ENCODE results near the gene BABAM2. TPM values are rescaled to one million over a fixed set of nuclear protein-coding genes. Genes with fewer than 3 reads are reported as not detected.
"Not testable (repeated sequence)": the region's sequence is repeated elsewhere in the genome, so short reads cannot be mapped to it uniquely, and the experiment has no call there.

BABAM2 gene
- total RNA-seq, 1 experiment from 2014 or later, result 40.8 TPM

- not testable (repeated sequence) for H3K36me3 ChIP-seq (ENCODE audit: insufficient read depth, low read length); H3K79me2 ChIP-seq (ENCODE audit: low read length); H2AFZ ChIP-seq (ENCODE audit: low read length); DNase-seq; H3K27me3 ChIP-seq (ENCODE audit: low read length); H4K20me1 ChIP-seq (ENCODE audit: insufficient read depth, low read depth, low read length); H3K9ac ChIP-seq (ENCODE audit: low read length); H3K4me2 ChIP-seq (ENCODE audit: low read depth, low read length, poor library complexity, severe bottlenecking); H3K4me1 ChIP-seq (ENCODE audit: low read length); H3K9me2 ChIP-seq (replicated peaks; ENCODE audit: insufficient read depth, low read length); H3K27ac ChIP-seq (ENCODE audit: low read length); H3K9me3 ChIP-seq (ENCODE audit: low read length); H3K4me3 ChIP-seq (ENCODE audit: low read length)
These were observed 481.2 kb downstream of the BABAM2 start for GRCh38 chr2:28371728-28372127.

- Histone ChIP-seq H3K79me2 (ENCODE audit: low read length) (no peaks in the 10 kb centered on the region), H3K9me3 (ENCODE audit: low read length) (no peaks in the 10 kb centered on the region), H3K9me2 (replicated peaks; ENCODE audit: insufficient read depth, low read length) (no peaks in the 10 kb centered on the region), H3K9ac (ENCODE audit: low read length) (no peak overlapping the region), H3K36me3 (ENCODE audit: insufficient read depth, low read length) (no peaks in the 10 kb centered on the region), H3K27ac (ENCODE audit: low read length) (no peak overlapping the region), H3K27me3 (ENCODE audit: low read length) (no peaks in the 10 kb centered on the region), H3K4me1 (ENCODE audit: low read length) (no peaks in the 10 kb centered on the region), H3K4me3 (ENCODE audit: low read length) (no peak overlapping the region), H3K4me2 (ENCODE audit: low read depth, low read length, poor library complexity, severe bottlenecking) (no peak overlapping the region), H4K20me1 (ENCODE audit: insufficient read depth, low read depth, low read length) (no peaks in the 10 kb centered on the region), H2AFZ (ENCODE audit: low read length) (no peak overlapping the region)
- DNase-seq, result no peak
These were observed 483.3 kb downstream of the BABAM2 start for GRCh38 chr2:28373854-28374253.

- no peak overlapping the region for H3K27ac ChIP-seq (ENCODE audit: low read length)
- DNase-seq, result no peak
- no peaks in the 10 kb centered on the region for H4K20me1 ChIP-seq (ENCODE audit: insufficient read depth, low read depth, low read length)
- H3K9ac ChIP-seq (ENCODE audit: low read length), result no peak overlapping the region
- no peaks in the 10 kb centered on the region for H3K9me2 ChIP-seq (replicated peaks; ENCODE audit: insufficient read depth, low read length)
- H3K4me3 ChIP-seq (ENCODE audit: low read length), result no peak overlapping the region
- H3K4me2 ChIP-seq (ENCODE audit: low read depth, low read length, poor library complexity, severe bottlenecking), result no peak overlapping the region
- H3K36me3 ChIP-seq (ENCODE audit: insufficient read depth, low read length), result no peaks in the 10 kb centered on the region
- H2AFZ ChIP-seq (ENCODE audit: low read length), result no peak overlapping the region
- no peaks in the 10 kb centered on the region for H3K79me2 ChIP-seq (ENCODE audit: low read length)
- H3K27me3 ChIP-seq (ENCODE audit: low read length), result no peaks in the 10 kb centered on the region
- H3K9me3 ChIP-seq (ENCODE audit: low read length), result no peaks in the 10 kb centered on the region
- no peaks in the 10 kb centered on the region for H3K4me1 ChIP-seq (ENCODE audit: low read length)
These were observed 483.8 kb downstream of the BABAM2 start for GRCh38 chr2:28374331-28374730.

- Histone ChIP-seq H4K20me1 (ENCODE audit: insufficient read depth, low read depth, low read length) (no peaks in the 10 kb centered on the region), H3K9ac (ENCODE audit: low read length) (no peak overlapping the region), H3K79me2 (ENCODE audit: low read length) (no peaks in the 10 kb centered on the region)
These were observed 484.7 kb downstream of the BABAM2 start for GRCh38 chr2:28375236-28375635.

GRCh38 chr2:28375742-28376631 is 485.5 kb downstream of the BABAM2 start:
- H4K20me1 ChIP-seq (ENCODE audit: insufficient read depth, low read depth, low read length), result no peaks in the 10 kb centered on the region

More at GRCh38 chr2:28375236-28375635, 484.7 kb downstream of the BABAM2 start:
- DNase-seq, result no peak
- Histone ChIP-seq H3K4me3 (ENCODE audit: low read length) (no peak overlapping the region), H3K4me2 (ENCODE audit: low read depth, low read length, poor library complexity, severe bottlenecking) (no peak overlapping the region), H3K4me1 (ENCODE audit: low read length) (no peaks in the 10 kb centered on the region), H3K9me3 (ENCODE audit: low read length) (no peaks in the 10 kb centered on the region), H3K27me3 (ENCODE audit: low read length) (no peaks in the 10 kb centered on the region), H3K9me2 (replicated peaks; ENCODE audit: insufficient read depth, low read length) (no peaks in the 10 kb centered on the region), H3K36me3 (ENCODE audit: insufficient read depth, low read length) (no peaks in the 10 kb centered on the region), H3K27ac (ENCODE audit: low read length) (no peak overlapping the region), H2AFZ (ENCODE audit: low read length) (no peak overlapping the region)

GRCh38 chr2:28377195-28377816 is 486.8 kb downstream of the BABAM2 start:
- Histone ChIP-seq H3K9me2 (replicated peaks; ENCODE audit: insufficient read depth, low read length) (no peaks in the 10 kb centered on the region), H3K4me1 (ENCODE audit: low read length) (no peaks in the 10 kb centered on the region), H3K79me2 (ENCODE audit: low read length) (no peaks in the 10 kb centered on the region), H3K36me3 (ENCODE audit: insufficient read depth, low read length) (no peaks in the 10 kb centered on the region), H4K20me1 (ENCODE audit: insufficient read depth, low read depth, low read length) (no peaks in the 10 kb centered on the region), H2AFZ (ENCODE audit: low read length) (no peak overlapping the region), H3K9me3 (ENCODE audit: low read length) (no peaks in the 10 kb centered on the region), H3K4me3 (ENCODE audit: low read length) (no peak overlapping the region), H3K27ac (ENCODE audit: low read length) (no peak overlapping the region), H3K9ac (ENCODE audit: low read length) (no peak overlapping the region), H3K27me3 (ENCODE audit: low read length) (no peaks in the 10 kb centered on the region), H3K4me2 (ENCODE audit: low read depth, low read length, poor library complexity, severe bottlenecking) (no peak overlapping the region)
- no peak for DNase-seq

More at GRCh38 chr2:28375742-28376631, 485.5 kb downstream of the BABAM2 start:
- DNase-seq, result no peak
- no peak overlapping the region for H3K4me3 ChIP-seq (ENCODE audit: low read length)
- H3K9ac ChIP-seq (ENCODE audit: low read length), result no peak overlapping the region
- no peaks in the 10 kb centered on the region for H3K36me3 ChIP-seq (ENCODE audit: insufficient read depth, low read length)
- no peaks in the 10 kb centered on the region for H3K9me2 ChIP-seq (replicated peaks; ENCODE audit: insufficient read depth, low read length)
- H3K79me2 ChIP-seq (ENCODE audit: low read length), result no peaks in the 10 kb centered on the region
- H3K27me3 ChIP-seq (ENCODE audit: low read length), result no peaks in the 10 kb centered on the region
- no peaks in the 10 kb centered on the region for H3K4me1 ChIP-seq (ENCODE audit: low read length)
- no peak overlapping the region for H3K4me2 ChIP-seq (ENCODE audit: low read depth, low read length, poor library complexity, severe bottlenecking)
- no peak overlapping the region for H2AFZ ChIP-seq (ENCODE audit: low read length)
- H3K9me3 ChIP-seq (ENCODE audit: low read length), result no peaks in the 10 kb centered on the region
- no peak overlapping the region for H3K27ac ChIP-seq (ENCODE audit: low read length)

GRCh38 chr2:28377984-28378678 is 487.6 kb downstream of the BABAM2 start:
- Histone ChIP-seq H3K9me2 (replicated peaks; ENCODE audit: insufficient read depth, low read length) (no peaks in the 10 kb centered on the region), H3K79me2 (ENCODE audit: low read length) (no peaks in the 10 kb centered on the region), H3K27ac (ENCODE audit: low read length) (no peak overlapping the region), H3K4me2 (ENCODE audit: low read depth, low read length, poor library complexity, severe bottlenecking) (no peak overlapping the region), H3K4me1 (ENCODE audit: low read length) (no peaks in the 10 kb centered on the region), H3K27me3 (ENCODE audit: low read length) (no peaks in the 10 kb centered on the region), H3K9me3 (ENCODE audit: low read length) (no peaks in the 10 kb centered on the region), H3K4me3 (ENCODE audit: low read length) (no peak overlapping the region), H4K20me1 (ENCODE audit: insufficient read depth, low read depth, low read length) (no peaks in the 10 kb centered on the region), H3K36me3 (ENCODE audit: insufficient read depth, low read length) (no peaks in the 10 kb centered on the region), H3K9ac (ENCODE audit: low read length) (no peak overlapping the region), H2AFZ (ENCODE audit: low read length) (no peak overlapping the region)
- DNase-seq, result no peak
